Calu3 (cell line): ENCODE measurements around the gene TUT1. TPM values are rescaled to one million over a fixed set of nuclear protein-coding genes. Genes with fewer than 3 reads are reported as not detected.
"Not testable (repeated sequence)": the region's sequence is repeated elsewhere in the genome, so short reads cannot be mapped to it uniquely, and the experiment has no call there.

Experiments used
- BruUV-seq: library from RNA; stranded (reverse); fragments of 400-500 nt; replicated peaks from 2 replicates; lab custom pipeline; 2021; lab: Mats Ljungman, UMichigan
- CTCF ChIA-PET: fragments of 300-600 bp; sonication (Branson Sonifier 250); formaldehyde crosslinking; loops from one replicate; lab custom pipeline; 2022; ENCODE audit warnings: antibody characterized with exemption; lab: Charles Lee
- DNase-seq: peaks from one replicate; pipeline ENCODE4 v3.0.0; 2022
- H3K27ac Mint-ChIP-seq: one replicate; pipeline ENCODE4 v1.8.0; 2022; ENCODE audit warnings: mixed read lengths; ENCODE audit not compliant: unreplicated experiment
- H3K27me3 Mint-ChIP-seq: one replicate; pipeline ENCODE4 v1.8.0; 2022; ENCODE audit warnings: mixed read lengths; ENCODE audit not compliant: unreplicated experiment
- H3K36me3 Mint-ChIP-seq: one replicate; pipeline ENCODE4 v1.8.0; 2022; ENCODE audit warnings: mild to moderate bottlenecking, moderate library complexity, mixed read lengths; ENCODE audit not compliant: insufficient read depth, unreplicated experiment
- H3K4me1 Mint-ChIP-seq: one replicate; pipeline ENCODE4 v1.8.0; 2022; ENCODE audit warnings: mild to moderate bottlenecking, low read depth, mixed read lengths; ENCODE audit not compliant: unreplicated experiment
- H3K4me3 Mint-ChIP-seq: one replicate; pipeline ENCODE4 v1.8.0; 2022; ENCODE audit warnings: mild to moderate bottlenecking, low read depth, moderate library complexity, mixed read lengths; ENCODE audit not compliant: unreplicated experiment
- H3K9me3 Mint-ChIP-seq: one replicate; pipeline ENCODE4 v1.8.0; 2022; ENCODE audit warnings: low read depth, mixed read lengths; ENCODE audit not compliant: unreplicated experiment
- intact Hi-C: fragments of 100-400 bp; cut with micrococcal nuclease; formaldehyde crosslinking; loops from one replicate; pipeline ENCODE4 v1.10.0; 2022; ENCODE audit not compliant: unreplicated experiment
- total RNA-seq: library from RNA; stranded (reverse); gene quantifications from 2 replicates; pipeline ENCODE4 v1.2.3, GENCODE V29; 2022
- TF ChIP-seq, protein P1 (sequence below): fragments of 200-600 bp; IDR thresholded peaks from one replicate; pipeline ENCODE4 v1.8.0; 2022; ENCODE audit warnings: antibody characterized with exemption; ENCODE audit not compliant: unreplicated experiment

Gene TUT1
- total RNA-seq, 1 experiment from 2014 or later: 21.9 TPM

GRCh38 chr11:62553080-62553838 lies 38.1 kb downstream of the TUT1 start:
- Mint-ChIP-seq H3K4me1 (peaks cover 74% of the 10 kb centered on the region), H3K4me3 (peak overlapping the region; percentile 54), H3K27me3 (no peaks in the 10 kb centered on the region), H3K9me3 (no peaks in the 10 kb centered on the region), H3K36me3 (peaks cover 72% of the 10 kb centered on the region), H3K27ac (peak overlapping the region; percentile 98)
- peak; percentile 87 for DNase-seq
- intact Hi-C loops: no loop called here
- CTCF ChIA-PET: interaction anchor here (0.8 to 2.0 kb wide), 7 partner anchors 9 to 128 kb away, joined by 3 to 24 read pairs (median 4); partner anchors contain the start of genes INTS5 and TUT1
- TF ChIP-seq, protein P1, sequence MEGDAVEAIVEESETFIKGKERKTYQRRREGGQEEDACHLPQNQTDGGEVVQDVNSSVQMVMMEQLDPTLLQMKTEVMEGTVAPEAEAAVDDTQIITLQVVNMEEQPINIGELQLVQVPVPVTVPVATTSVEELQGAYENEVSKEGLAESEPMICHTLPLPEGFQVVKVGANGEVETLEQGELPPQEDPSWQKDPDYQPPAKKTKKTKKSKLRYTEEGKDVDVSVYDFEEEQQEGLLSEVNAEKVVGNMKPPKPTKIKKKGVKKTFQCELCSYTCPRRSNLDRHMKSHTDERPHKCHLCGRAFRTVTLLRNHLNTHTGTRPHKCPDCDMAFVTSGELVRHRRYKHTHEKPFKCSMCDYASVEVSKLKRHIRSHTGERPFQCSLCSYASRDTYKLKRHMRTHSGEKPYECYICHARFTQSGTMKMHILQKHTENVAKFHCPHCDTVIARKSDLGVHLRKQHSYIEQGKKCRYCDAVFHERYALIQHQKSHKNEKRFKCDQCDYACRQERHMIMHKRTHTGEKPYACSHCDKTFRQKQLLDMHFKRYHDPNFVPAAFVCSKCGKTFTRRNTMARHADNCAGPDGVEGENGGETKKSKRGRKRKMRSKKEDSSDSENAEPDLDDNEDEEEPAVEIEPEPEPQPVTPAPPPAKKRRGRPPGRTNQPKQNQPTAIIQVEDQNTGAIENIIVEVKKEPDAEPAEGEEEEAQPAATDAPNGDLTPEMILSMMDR: no peak
- BruUV-seq: TSS peak; percentile 75

GRCh38 chr11:62552485-62553079 lies 38.7 kb downstream of the TUT1 start:
- Mint-ChIP-seq H3K27me3 (no peaks in the 10 kb centered on the region), H3K4me3 (peak overlapping the region; percentile 54), H3K36me3 (peaks cover 72% of the 10 kb centered on the region), H3K9me3 (no peaks in the 10 kb centered on the region), H3K27ac (peak overlapping the region; percentile 98), H3K4me1 (peaks cover 80% of the 10 kb centered on the region)
- BruUV-seq: no TSS peak
- DNase-seq: peak; percentile 39
- CTCF ChIA-PET: interaction anchor here (0.8 to 2.0 kb wide), 11 partner anchors 8 to 128 kb away, joined by 3 to 24 read pairs (median 4); partner anchors contain the start of genes EEF1G, INTS5 and TUT1
- TF ChIP-seq, protein P1: no peak
- intact Hi-C loops: no loop called here

DNA sequence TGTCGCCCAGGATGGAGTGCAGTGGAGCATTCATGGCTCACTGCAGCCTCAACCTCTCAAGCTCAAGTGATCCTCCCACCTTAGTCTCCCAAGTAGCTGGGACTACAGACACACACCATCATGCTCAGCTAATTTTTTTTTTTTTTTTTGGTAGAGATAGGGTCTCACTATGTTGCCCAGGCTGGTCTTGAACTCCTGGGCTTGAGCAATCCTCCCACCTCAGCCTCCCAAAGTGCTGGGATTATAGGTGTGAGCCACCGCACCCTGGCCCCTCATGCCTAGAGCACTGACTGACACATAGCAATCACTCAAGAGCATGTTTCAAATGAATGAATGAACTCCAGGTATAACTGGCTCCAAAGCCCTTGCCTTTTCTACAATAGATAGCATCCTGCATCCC lies 40.8 kb downstream of the TUT1 start:
- H3K4me3 Mint-ChIP-seq, DNase-seq, H3K9me3 Mint-ChIP-seq, H3K27me3 Mint-ChIP-seq, intact Hi-C loops, BruUV-seq: not testable (repeated sequence)
- H3K4me1 Mint-ChIP-seq: peaks cover 65% of the 10 kb centered on the region
- CTCF ChIA-PET: interaction anchor here (1.7 to 1.8 kb wide), 2 partner anchors 8 to 10 kb away, joined by 6 to 18 read pairs; no protein-coding TSS in a partner anchor
- peak overlapping the region; percentile 98 for H3K27ac Mint-ChIP-seq
- H3K36me3 Mint-ChIP-seq: peaks cover 72% of the 10 kb centered on the region

DNA sequence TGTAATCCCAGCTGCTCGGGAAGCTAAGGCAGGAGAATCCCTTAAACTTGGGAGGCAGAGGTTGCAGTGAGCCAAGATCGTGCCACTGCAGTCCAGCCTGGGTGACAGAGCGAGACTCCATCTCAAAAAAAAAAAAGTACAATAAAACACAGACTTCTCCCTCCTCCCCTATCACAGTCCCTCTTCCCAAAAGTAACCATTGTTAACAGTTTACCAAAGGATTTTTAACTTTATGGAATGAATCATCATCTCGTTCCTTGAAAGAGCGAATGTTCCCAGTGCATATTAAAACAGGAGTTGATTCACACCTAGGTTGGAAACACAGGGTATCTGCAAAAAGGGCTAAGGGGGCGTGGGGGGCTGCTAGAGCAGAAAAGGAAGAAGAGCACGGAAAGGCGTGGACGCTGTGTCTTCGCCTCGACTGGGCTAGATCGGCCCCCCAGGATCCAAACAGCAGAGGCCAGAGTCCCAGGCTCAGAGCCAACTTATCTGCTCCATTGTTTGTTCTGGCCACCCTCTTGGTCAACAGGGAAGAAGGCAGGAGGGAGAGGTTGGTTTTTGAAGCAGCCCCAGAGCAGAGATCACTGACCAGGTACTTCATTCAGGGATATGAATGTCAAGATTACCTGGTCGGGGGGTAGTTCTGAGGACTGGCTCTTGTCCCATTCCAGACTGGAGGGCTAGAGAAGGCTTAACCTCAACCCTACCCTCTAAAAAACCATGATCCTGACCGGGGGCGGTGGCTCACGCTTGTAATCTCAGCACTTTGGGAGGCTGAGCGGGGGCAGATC lies 42.6 kb downstream of the TUT1 start:
- DNase-seq: peak; percentile 41
- Mint-ChIP-seq H3K9me3 (no peaks in the 10 kb centered on the region), H3K4me3 (peak overlapping the region; percentile 100), H3K4me1 (peaks cover 47% of the 10 kb centered on the region), H3K27me3 (no peaks in the 10 kb centered on the region), H3K36me3 (peaks cover 75% of the 10 kb centered on the region), H3K27ac (peak overlapping the region; percentile 94)
- CTCF ChIA-PET: interaction anchor here (6.8 kb wide), 1 partner anchor 12 kb away, joined by 86 read pairs; no protein-coding TSS in a partner anchor
- BruUV-seq: no TSS peak
- TF ChIP-seq, protein P1: no peak
- intact Hi-C loops: no loop called here
